Activated CD8-positive, alpha-beta memory T cell treated with anti-CD3 and anti-CD28 coated beads, Interleukin-2, amount 50 U/mL, for 24 hours (primary cell): ENCODE measurements around the gene LAMA2.

Experiments
- DNase-seq: peaks from one replicate; pipeline ENCODE4 v3.0.0-alpha.2; 2020; ENCODE audit errors: extremely low read depth

The LAMA2 gene

GRCh38 chr6:129312880-129313279 lies 429.9 kb downstream of the LAMA2 start:
- DNase-seq = no peak

GRCh38 chr6:129314575-129314974 lies 431.6 kb downstream of the LAMA2 start:
- DNase-seq = no peak

- no peak for DNase-seq
These were observed 435.2 kb downstream of the LAMA2 start for GRCh38 chr6:129317931-129318820.

GRCh38 chr6:129320892-129321291 lies 438.0 kb downstream of the LAMA2 start:
- no peak for DNase-seq

- DNase-seq = no peak
These were observed 438.4 kb downstream of the LAMA2 start for GRCh38 chr6:129321303-129321702.

- DNase-seq = no peak
These were observed 441.4 kb downstream of the LAMA2 start for GRCh38 chr6:129324345-129324744.

GRCh38 chr6:129329678-129330077 lies 446.7 kb downstream of the LAMA2 start:
- DNase-seq = no peak

GRCh38 chr6:129331450-129332138 lies 448.7 kb downstream of the LAMA2 start:
- DNase-seq = no peak

- DNase-seq = no peak
These were observed 452.9 kb downstream of the LAMA2 start for GRCh38 chr6:129335792-129336191.

GRCh38 chr6:129338683-129339082 lies 455.7 kb downstream of the LAMA2 start:
- DNase-seq = no peak

GRCh38 chr6:129340983-129341382 lies 458.0 kb downstream of the LAMA2 start:
- DNase-seq = no peak

- DNase-seq = no peak
These were observed 459.3 kb downstream of the LAMA2 start for GRCh38 chr6:129342243-129342642.

GRCh38 chr6:129342796-129343195 lies 459.9 kb downstream of the LAMA2 start:
- DNase-seq = no peak

- no peak for DNase-seq
These were observed 461.4 kb downstream of the LAMA2 start for GRCh38 chr6:129344379-129344778.

- DNase-seq = no peak
These were observed 463.0 kb downstream of the LAMA2 start for GRCh38 chr6:129345890-129346289.

- no peak for DNase-seq
These were observed 464.0 kb downstream of the LAMA2 start for GRCh38 chr6:129346964-129347363.

- no peak for DNase-seq
These were observed 467.3 kb downstream of the LAMA2 start for GRCh38 chr6:129350278-129350677.

- DNase-seq = no peak
These were observed 468.9 kb downstream of the LAMA2 start for GRCh38 chr6:129351807-129352206.

- DNase-seq = no peak
These were observed 470.1 kb downstream of the LAMA2 start for GRCh38 chr6:129353067-129353466.

GRCh38 chr6:129356129-129356528 lies 473.2 kb downstream of the LAMA2 start:
- DNase-seq = no peak

GRCh38 chr6:129359811-129360681 lies 477.1 kb downstream of the LAMA2 start:
- DNase-seq = no peak

GRCh38 chr6:129360682-129360955 lies 477.7 kb downstream of the LAMA2 start:
- DNase-seq = no peak
